ENCODE results near the gene LCA5L.
A peak's percentile ranks its signal among the peaks of the same experiment; 100 is the strongest.
"Not testable (repeated sequence)": the region's sequence is repeated elsewhere in the genome, so short reads cannot be mapped to it uniquely, and the experiment has no call there.

The LCA5L gene

GRCh38 chr21:39387461-39388037, 58.0 kb downstream of the LCA5L start:
- ATAC-seq (peak; percentile 51), DNase-seq (peak; percentile 96)

GRCh38 chr21:39386899-39387298, 58.7 kb downstream of the LCA5L start:
- DNase-seq (no peak), ATAC-seq (no peak)

- DNase-seq (peak; percentile 37), ATAC-seq (no peak)
Measured at GRCh38 chr21:39386194-39386593, 59.4 kb downstream of the LCA5L start.

- ATAC-seq (peak; percentile 60), DNase-seq (peak; percentile 78)
Measured at GRCh38 chr21:39385299-39386145, 60.1 kb downstream of the LCA5L start.

- no peak for DNase-seq
Measured at GRCh38 chr21:39384674-39385298, 60.8 kb downstream of the LCA5L start.

GRCh38 chr21:39382096-39382495, 63.5 kb downstream of the LCA5L start:
- ATAC-seq, DNase-seq: not testable (repeated sequence)

More at GRCh38 chr21:39384674-39385298, 60.8 kb downstream of the LCA5L start:
- ATAC-seq = no peak

GRCh38 chr21:39381009-39381408, 64.6 kb downstream of the LCA5L start:
- no peak for ATAC-seq
- DNase-seq = peak; percentile 14

GRCh38 chr21:39379986-39380891, 65.3 kb downstream of the LCA5L start:
- peak; percentile 99 for ATAC-seq
- peak; percentile 94 for DNase-seq

- DNase-seq = no peak
Measured at GRCh38 chr21:39377444-39378050, 68.0 kb downstream of the LCA5L start.

GRCh38 chr21:39375446-39375845, 70.1 kb downstream of the LCA5L start:
- no peak for ATAC-seq
- no peak for DNase-seq

More at GRCh38 chr21:39377444-39378050, 68.0 kb downstream of the LCA5L start:
- ATAC-seq = no peak

- ATAC-seq (no peak), DNase-seq (no peak)
Measured at GRCh38 chr21:39374046-39374445, 71.5 kb downstream of the LCA5L start.

- ATAC-seq (no peak), DNase-seq (no peak)
Measured at GRCh38 chr21:39373634-39374033, 71.9 kb downstream of the LCA5L start.

- ATAC-seq, DNase-seq: not testable (repeated sequence)
Measured at GRCh38 chr21:39369896-39370288, 75.7 kb downstream of the LCA5L start.

GRCh38 chr21:39367783-39368182, 77.8 kb downstream of the LCA5L start:
- ATAC-seq = no peak

GRCh38 chr21:39366563-39366962, 79.0 kb downstream of the LCA5L start:
- no peak for DNase-seq
- ATAC-seq = no peak

More at GRCh38 chr21:39367783-39368182, 77.8 kb downstream of the LCA5L start:
- no peak for DNase-seq

- no peak for DNase-seq
- no peak for ATAC-seq
Measured at GRCh38 chr21:39364949-39365348, 80.6 kb downstream of the LCA5L start.

GRCh38 chr21:39363607-39364555, 81.7 kb downstream of the LCA5L start:
- no peak for ATAC-seq
- DNase-seq = no peak

- no peak for DNase-seq
- no peak for ATAC-seq
Measured at GRCh38 chr21:39362733-39363132, 82.8 kb downstream of the LCA5L start.

GRCh38 chr21:39359382-39359781, 86.2 kb downstream of the LCA5L start:
- DNase-seq (no peak), ATAC-seq (no peak)
